Retina (tissue), 1 donor: ENCODE results near the gene RNF43.

Experiments
- DNase-seq: peaks from one replicate; pipeline ENCODE4 v3.0.0-alpha.2; 2016

The RNF43 gene

DNA sequence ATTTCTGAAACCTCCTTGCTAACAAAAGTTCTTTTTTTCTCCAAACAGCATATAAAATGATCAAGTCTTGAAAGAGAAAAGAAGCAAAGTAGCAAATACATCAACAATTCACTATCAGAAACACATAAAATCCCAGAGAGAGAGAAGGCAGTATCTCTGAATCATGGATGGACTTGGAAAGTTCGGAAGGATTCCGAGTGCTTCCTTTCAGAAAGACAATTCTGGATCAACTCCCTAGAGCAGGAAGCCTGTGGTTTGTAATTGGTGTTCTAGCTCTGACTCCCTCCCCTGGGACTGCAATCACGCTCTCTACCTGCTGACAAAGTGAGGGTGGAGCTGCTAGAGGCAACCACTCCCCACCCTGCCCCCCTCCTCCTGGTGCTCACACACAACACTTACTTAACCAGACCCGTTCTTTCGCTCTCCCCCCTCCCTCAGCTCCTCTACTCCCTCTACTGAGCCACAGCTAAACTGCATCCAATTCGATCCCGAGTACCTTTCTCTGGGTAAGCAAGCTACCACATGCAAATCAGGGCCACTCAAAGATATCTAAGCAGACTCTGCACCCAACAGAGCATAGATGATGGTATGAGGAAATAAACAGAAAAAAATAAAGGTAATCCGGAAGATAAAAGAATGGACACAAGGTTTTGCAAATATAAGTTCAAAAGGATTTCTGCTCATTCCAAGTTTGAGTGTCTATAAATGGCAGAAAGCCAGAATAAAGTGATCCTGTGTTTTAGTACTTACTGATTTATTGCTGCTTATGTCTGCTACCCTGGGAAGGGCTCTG is at the start of gene RNF43:
TSS of gene RNF43 (minus strand) at position 235 of the 793 bp plus-strand sequence. CDS start 1,957 bp downstream, outside the sequence.
- peak; percentile 86 for DNase-seq

DNA sequence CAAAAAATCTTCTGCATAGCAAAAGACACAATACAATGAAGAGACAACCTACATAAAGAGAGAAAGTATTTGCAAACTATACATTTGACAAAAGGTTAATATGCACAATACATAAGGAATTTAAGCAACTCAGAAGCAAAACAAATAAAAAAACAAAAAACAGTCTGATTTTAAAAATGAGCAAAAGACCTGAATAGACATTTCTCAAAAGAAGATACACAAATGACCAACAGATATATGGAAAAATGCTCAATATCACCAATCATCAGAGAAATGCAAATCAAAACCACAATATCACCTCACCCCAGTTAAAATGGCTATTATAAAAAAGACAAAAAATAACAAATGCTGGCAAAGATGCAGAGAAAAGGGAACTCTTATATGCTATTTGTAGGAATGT is 38.2 kb upstream of the RNF43 start:
- DNase-seq, result no peak

DNA sequence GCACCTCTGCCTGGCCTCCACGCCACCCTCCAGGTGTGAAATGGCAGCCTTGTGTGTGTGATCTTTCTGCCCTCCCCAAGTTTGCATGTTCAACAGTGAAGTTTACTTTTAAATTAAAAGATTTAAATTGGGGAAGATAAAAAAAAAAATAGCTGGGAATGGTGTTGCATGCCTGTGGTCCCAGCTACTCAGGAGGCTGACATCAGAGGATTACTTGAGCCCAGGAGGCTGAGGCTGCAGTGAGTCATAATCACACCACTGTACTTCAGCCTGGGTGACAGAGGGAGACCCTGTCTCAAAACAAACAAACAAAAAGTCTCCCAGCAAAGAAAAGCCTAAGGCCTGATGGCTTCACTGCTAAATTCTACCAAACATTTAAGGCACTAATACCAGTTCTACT is 35.4 kb upstream of the RNF43 start:
- no peak for DNase-seq

DNA sequence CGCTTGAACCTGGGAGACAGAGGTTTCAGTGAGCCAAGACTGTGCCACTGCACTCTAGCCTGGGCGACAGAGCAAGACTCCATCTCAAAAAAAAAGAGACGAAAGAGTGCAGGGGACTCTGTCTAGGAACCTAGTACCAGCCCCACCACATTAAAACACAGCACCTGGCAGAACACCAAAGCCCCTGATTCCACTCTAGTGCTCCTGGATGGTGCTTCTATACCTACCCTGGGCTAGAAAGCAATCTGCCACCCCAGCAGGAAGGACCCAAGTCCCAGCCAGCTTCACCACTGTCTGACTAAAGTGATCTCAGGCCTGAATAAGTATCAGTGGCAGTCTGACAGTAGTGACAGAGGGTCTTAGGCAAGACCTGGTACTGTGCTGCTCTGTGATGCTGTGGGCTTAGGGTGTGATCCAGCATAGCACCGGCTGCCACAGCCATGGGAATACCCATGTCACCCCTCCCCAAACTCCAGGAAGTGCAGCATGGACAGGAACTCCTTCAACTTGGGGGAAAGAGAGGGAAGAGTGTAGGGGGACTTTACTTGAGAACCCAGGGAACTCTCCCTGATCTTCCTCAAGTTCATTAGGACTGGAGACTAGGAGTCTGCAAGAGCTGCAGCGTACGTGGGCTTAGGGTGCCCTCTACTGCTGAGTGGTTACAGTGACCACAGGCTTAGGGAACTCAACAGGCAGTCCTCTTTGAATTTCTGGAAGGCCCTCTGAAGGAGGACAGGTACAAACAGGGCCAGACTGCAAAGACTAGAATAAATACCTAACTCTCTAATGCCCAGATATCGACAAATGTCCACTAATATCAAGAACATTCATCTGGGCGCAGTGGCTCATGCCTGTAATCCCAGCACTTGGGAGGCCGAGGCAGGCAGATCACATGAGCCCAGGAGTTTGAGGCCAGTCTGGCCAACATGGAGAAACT is 30.0 kb upstream of the RNF43 start:
- peak; percentile 42 for DNase-seq

DNA sequence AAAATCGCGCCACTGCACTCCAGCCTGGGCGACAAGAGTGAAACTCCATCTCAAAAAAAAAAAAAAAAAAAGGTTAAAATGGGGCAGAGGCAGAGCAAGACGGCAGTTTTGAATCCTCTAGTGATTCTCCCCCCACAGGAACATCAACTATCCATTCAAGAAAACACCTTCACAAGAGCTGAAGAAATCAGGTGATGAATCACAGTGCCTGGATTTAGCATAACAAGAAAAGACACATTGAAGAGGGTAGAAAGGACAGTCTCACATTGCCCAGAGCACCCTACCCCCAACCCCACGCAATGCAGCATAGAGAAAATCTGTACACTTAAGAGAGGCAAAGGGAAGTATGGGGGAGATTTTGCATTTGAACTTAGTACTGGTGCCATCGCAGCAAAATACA is 28.8 kb upstream of the RNF43 start:
- DNase-seq, result no peak

DNA sequence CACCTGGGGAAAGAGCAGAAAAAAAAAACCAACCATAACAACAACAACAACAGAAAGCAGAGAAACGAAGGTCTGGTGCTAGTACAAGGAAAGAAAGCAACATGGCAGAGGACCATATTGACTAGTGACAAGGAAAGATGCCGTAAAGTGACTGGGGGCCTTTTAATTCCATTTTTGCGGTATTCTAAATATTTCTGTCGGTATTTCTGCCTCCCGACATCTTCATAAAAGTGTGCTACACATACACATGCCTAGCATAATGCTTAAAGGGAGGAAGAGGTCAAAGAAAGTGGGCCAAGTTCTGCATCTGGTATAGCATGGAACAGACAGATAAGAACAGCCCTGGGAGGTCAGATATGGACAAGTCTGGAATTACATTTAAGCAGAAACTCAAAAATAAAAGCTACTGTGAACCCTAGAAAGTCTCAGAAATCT is 19.5 kb upstream of the RNF43 start:
- DNase-seq, result no peak

DNA sequence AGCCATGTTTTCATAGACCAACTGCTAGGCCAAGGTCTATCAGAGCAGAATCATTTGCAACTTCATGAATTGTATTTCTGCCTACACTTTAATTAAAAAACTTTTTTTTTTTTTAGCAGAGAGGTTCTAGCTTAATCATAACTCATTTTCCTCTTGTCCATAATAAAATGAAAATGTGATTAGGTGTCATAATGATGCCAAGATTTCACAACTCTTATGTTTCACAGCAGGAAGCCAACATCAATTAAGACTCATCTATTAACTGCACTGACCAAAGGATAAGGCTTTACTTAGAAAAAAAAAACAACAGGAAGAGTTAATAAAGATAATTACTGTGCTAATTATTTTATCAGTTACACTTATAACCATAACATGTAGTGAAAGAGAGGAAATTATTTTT is 18.9 kb upstream of the RNF43 start:
- no peak for DNase-seq

DNA sequence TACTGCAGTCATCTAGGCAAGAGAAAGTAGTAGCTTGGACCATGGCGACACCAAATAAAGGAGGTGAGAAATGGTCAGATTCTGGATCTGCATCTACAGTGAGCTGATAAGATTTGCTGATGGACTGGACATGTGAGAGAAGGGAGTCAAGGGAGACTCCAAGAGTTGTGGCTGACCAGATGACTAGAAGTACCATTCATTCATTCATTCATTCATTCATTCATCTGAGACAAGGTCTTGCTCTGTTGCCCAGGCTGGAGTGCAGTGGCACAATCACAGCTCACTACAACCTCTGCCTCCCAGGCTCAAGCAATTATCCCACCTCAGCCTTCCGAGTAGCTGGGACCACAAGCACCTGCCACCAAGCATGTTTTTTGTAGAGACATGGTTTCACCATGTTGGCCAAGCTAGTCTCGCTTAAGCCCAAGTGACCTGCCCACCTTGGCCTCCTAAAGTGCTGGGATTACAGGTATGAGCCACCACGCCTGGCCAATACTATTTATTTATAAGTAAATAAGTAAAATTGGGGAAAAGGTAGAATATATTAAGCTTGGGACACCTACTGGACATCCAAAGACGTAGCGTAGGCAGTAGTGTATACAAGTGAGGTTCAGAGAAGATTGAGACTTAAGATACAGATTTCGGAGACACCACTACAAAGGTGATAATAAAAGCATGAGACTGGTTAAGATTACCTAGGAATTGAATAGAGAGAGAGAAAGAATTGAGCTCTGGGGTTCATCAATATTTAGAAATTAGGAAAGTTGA is 15.7 kb upstream of the RNF43 start:
- no peak for DNase-seq

DNA sequence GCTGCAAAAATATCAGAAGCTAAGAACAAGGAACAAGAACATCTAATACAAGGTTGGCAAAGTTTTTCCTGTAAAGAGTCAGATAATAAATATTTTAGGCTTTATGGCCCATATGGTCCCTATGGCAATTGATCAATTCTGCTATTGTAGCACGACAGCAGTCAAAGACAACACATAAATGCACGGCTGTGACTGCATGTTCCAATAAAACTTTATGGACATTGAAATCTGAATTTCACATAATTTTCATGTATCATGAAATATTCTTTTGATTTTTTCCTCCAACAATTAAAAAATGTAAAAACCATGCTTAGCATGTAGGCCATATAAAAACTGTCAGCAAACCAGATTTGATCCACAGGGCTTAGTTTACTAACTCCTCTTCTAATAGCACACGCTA is 10.5 kb upstream of the RNF43 start:
- no peak for DNase-seq

DNA sequence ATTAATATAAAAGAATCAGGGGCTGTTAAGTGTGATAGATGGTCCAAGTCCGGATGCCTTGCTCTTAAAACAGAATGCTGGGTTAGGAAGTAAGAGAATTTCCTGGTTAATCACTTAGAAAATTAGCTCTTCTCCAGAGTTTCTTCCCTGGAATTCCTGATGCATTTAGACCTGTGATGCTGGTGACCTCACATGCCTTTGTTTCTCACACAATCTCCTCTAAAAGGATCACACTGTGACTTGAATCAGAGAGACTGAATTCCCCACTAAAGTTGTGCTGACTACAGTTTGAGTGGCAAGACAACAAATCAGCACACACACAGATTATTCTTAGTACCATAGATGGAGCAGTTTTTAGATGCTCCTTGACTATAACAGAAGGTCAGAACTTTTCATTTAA is 4.4 kb upstream of the RNF43 start:
- no peak for DNase-seq

DNA sequence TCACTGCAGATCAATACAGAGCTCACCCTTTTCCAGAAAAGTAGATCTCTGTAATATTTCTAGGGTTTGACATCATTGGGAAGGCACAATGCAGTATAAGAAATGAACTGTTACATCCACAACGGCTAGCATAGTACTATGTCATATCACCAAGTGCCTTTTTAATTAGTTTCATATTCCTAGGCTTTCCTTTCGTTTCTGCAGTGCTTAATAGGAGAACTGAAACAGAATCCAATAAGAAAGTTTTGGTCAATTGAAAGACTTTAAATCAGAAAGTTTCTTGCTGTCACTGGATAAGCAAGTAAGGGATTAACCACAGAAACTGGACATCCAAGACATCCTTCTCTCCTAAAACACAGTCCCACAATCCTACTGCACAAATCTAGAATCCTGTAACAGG is 3.5 kb upstream of the RNF43 start:
- DNase-seq, result no peak

DNA sequence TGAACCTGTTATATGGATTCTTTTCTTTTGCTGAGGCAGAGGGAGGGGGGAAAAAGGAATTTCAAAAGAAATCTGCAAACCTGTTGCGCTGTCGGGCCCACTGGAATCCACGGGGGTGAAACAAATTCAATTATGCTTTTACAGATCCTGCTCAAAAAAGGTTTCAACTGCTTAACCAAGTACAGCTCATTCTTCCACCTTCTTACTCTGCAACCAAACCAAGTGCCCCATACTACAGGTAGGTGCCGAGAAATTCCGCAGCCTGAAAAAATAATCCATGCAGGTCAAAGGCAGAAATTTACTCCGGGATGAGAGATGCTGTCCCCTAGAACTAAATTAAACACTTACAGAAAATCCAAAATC is 416 bp downstream of the RNF43 start:
- DNase-seq, result no peak

DNA sequence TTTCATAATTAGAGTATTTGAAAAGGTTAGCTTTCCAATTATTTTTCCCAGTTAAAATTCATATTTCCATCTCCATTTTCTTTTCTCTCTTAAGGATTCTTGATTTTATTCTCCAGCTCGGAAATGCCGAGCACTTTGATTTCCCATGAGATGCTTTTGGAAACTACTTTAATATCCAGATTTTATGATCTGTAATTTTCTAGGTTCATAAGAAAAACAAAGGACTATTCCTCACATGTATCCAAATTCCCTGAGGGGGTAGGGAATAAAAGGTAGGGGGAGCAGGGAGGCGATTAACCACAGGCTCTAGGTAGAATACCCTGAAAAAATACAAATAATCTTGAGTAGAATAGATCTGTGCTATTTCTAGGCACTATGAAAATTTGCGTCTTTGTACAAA is 938 bp downstream of the RNF43 start:
- DNase-seq, result no peak

DNA sequence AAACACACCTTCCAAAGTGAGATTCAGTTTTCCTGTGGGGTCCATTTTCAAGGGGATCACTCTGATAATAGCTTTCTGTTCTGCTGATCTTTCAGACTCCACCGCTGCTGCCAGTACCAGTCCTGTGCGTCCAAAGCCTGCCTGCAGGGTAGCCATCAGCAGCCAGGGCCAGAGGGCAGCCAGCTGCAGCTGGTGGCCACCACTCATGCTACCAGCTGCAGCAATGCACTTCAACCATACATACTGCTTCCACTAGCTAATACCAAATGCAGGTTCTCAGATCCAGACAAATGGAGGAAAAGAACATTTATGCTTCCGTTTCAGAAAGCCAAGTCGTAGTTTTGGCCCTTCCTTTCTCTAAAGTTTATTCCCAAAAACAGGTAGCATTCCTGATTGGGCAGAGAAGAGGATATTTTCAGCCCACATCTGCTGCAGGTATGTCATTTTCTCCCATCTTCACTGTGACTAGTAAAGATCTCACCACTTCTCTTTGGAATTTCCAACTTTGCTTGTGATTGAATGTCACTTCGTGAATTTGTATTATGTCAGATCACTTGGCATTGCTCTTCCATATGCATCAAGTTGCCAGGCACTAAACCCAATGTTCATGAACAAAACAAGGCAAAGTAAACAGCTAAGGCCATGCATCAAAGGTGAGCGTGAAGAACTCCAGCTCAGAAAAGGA is 1.8 kb downstream of the RNF43 start:
- DNase-seq, result peak; percentile 20

DNA sequence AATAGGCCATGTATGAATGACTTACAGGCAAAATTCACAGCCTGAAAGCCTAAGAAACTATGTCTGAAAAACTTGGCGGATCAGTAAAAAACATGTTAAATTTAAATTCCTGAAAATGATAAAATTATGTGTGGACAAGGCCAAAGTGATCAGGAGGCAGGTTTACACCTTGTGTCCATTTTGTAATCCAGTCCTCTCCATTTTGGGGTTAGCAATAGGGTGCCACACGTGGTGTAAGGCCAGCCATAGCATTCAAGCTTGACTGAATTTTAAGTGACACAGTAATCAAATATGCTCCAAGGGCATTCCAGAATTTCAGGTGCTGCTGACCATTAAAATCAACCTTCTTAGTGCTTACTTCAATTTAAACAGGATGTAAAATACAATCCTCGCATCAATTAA is 2.7 kb downstream of the RNF43 start:
- no peak for DNase-seq

DNA sequence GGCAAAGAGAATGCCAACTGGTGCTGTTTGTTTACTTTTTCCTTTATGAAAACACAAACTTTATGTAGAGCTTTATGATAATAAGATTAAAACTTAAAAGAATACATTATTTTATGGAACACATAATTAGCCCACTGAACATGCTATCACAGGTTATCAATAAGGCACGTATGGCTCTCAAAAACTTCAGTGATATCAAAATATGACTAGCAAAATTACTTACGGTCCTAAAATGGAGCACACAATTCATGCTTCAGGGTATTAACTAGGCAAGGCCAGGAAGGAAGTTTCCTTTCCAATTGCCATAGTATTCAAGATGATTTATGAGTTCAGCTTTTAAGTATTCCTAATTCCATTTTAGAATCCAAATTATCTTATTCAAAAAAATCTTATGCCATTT is 3.6 kb downstream of the RNF43 start:
- no peak for DNase-seq

DNA sequence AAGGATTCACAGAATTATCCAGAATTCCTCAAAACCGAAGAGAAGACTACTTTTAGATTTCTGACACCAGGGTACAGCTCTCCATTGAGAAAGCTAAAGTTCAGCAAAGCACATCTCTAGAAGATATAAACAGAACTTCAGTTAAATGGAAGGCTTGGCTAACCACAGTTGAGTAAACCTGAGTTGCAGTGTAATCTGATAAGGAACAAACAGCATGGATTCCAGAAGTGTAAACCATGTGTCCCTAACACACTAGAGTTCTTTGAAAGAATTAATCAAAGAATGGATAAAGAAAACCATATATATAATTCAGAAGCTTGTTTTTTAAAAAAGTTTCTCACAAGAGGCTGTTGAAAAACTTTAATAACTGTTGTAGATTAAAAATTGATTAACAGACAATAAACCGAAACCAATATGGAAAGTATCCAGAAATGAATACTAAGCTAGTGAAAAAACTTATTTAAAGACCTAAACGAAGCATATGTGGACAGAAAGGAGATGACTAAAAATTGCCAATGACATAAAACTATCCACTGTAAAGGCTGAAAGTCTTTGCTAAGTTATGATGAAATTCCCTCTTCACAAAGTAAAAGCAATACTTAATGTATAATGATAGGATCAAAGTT is 4.3 kb downstream of the RNF43 start:
- DNase-seq, result no peak

DNA sequence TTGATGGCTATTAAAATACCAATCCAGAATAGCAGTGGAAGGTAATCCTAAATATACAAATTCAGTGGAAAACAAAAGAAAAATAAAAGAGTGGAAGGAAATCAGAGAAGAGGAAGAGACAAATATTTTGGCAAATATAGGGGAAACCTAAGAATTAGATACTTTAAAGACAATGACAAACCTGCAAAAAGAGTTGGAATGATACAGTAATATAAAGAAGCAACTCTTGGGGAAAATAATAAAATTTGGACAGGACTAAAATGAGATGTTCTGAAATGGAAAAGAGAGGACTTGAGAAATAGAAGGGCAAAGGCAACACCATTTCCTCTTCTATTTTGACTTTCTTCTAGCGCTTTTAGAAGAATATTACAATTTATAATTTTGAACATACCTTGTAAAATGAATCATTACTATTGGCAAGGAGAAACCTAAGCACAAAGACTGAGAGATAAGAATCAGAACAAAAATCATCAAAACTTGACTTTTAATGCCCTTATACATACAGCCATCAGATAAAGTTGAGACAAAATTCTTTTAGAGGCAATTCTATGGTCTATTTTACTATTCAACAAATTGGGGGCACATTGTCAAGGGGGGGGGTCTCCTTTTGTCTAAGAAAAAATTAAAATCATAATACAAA is 5.2 kb downstream of the RNF43 start:
- DNase-seq, result no peak

DNA sequence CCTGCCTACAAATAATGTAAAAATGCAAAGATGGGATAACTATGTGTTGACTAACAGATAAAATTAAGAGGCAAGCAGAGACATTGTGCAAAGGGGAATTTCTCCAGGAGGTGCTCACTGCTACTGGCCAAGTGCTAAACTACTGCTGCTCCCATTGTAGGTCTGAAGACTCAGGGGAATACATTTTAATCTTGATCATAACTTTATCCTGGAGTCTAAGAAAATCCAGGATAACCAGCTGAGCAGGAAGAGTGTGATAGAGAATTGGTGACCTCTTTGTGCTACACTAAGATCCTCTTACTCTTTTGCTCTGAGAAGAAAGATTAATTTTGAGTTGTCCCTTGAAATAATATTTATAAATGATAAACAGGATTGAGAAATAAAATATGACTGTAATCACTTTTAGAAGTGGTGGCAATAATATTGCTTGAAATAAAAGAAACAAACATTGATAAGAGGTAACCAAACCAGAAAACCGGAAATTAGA is 5.9 kb downstream of the RNF43 start:
- DNase-seq, result no peak

DNA sequence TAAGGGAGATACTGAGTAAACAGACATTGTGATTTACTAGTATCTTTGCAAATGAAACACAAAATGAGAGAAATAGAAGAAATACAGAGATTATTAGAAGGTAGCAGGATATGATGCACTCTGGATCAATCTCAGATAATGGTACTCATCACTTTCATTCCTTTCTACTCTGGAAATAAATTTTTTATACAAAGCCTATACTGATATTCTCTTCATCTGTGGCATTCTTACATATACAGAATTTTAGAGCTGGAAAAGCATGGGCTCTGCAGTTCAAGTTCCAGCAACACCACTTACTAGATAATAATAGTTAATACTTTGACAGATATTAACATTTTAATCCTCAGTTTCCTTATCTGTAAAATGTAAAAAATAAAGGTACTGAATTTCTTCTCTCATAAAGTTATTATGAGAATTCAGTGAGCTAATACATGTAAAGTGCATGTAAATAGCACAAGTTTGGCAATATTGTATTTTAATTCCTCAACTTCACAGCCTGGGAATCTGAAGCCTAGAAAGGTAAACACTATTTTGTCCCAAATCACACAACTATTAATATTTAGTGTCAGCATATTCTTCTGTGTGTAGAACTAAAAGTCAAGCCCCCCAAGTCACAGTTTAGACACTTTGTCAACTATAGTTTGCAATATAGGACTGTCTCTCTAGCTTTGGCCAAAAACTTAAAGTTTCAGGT is 6.5 kb downstream of the RNF43 start:
- DNase-seq, result no peak

DNA sequence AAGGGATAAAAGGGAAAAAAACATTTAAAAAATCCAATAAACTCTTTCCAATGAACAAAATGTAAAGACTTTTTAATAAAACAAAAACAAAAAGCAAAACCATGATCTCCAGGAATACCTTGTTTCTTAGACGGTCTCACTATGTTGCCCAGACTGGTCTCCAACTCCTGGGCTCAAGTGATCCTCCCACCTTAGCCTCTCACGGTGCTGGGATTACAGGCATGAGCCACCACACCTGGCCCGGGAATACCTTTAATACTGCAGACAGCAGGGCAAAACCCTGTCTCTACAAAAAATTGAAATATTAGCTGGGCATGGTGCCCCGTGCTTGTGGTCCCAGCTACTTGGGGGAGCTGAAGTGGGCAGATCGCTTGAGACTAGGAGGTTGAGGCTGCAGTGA is 7.9 kb downstream of the RNF43 start:
- no peak for DNase-seq
